DMS 273 treated with DMSO at 0.1 percent for 48 hours (cell line): Measurements from ENCODE around the gene PDE4D.

Experiments
- DNase-seq: peaks from one replicate; lab custom pipeline; 2025; lab: John Stamatoyannopoulos, UW

The PDE4D gene

GRCh38 chr5:59741599-59741998 is 151.9 kb downstream of the PDE4D start:
- no peak for DNase-seq

GRCh38 chr5:59738024-59738423 is 155.5 kb downstream of the PDE4D start:
- DNase-seq, result no peak

GRCh38 chr5:59732806-59733205 is 160.7 kb downstream of the PDE4D start:
- no peak for DNase-seq

GRCh38 chr5:59732301-59732700 is 161.2 kb downstream of the PDE4D start:
- no peak for DNase-seq

- DNase-seq, result no peak
These were observed 161.7 kb downstream of the PDE4D start for GRCh38 chr5:59731809-59732208.

GRCh38 chr5:59729820-59730219 is 163.7 kb downstream of the PDE4D start:
- DNase-seq, result no peak

- no peak for DNase-seq
These were observed 164.2 kb downstream of the PDE4D start for GRCh38 chr5:59729357-59729756.

GRCh38 chr5:59728356-59728755 is 165.2 kb downstream of the PDE4D start:
- DNase-seq, result peak; percentile 33

GRCh38 chr5:59727186-59727585 is 166.3 kb downstream of the PDE4D start:
- DNase-seq, result no peak

- DNase-seq, result no peak
These were observed 168.1 kb downstream of the PDE4D start for GRCh38 chr5:59725392-59725767.

- DNase-seq, result peak; percentile 28
These were observed 168.8 kb downstream of the PDE4D start for GRCh38 chr5:59724482-59725391.

- no peak for DNase-seq
These were observed 170.7 kb downstream of the PDE4D start for GRCh38 chr5:59722874-59723273.

GRCh38 chr5:59721741-59722140 is 171.8 kb downstream of the PDE4D start:
- DNase-seq, result no peak

- DNase-seq, result no peak
These were observed 173.5 kb downstream of the PDE4D start for GRCh38 chr5:59720063-59720462.

GRCh38 chr5:59716966-59717500 is 176.5 kb downstream of the PDE4D start:
- DNase-seq, result no peak

GRCh38 chr5:59716029-59716428 is 177.5 kb downstream of the PDE4D start:
- DNase-seq, result no peak

GRCh38 chr5:59715228-59715627 is 178.3 kb downstream of the PDE4D start:
- no peak for DNase-seq

- no peak for DNase-seq
These were observed 180.1 kb downstream of the PDE4D start for GRCh38 chr5:59713498-59713844.

- no peak for DNase-seq
These were observed 180.6 kb downstream of the PDE4D start for GRCh38 chr5:59712836-59713497.

GRCh38 chr5:59711310-59711709 is 182.2 kb downstream of the PDE4D start:
- DNase-seq, result no peak

GRCh38 chr5:59709846-59710245 is 183.7 kb downstream of the PDE4D start:
- DNase-seq, result no peak

GRCh38 chr5:59709346-59709821 is 184.1 kb downstream of the PDE4D start:
- DNase-seq, result no peak

GRCh38 chr5:59704936-59705335 is 188.6 kb downstream of the PDE4D start:
- no peak for DNase-seq
